ENCODE results near the gene RFX5. TPM values are rescaled to one million over a fixed set of nuclear protein-coding genes. Genes with fewer than 3 reads are reported as not detected.

The RFX5 gene
- total and polyA plus RNA-seq, 5 donors = 13.7 to 23.1 (median 21.2) TPM

GRCh38 chr1:151340870-151341754 is 5.9 kb downstream of the RFX5 start:
- no peaks in the 10 kb centered on the region for H3K9me3 ChIP-seq (ENCODE audit: control insufficient read depth, low read length)
- no peaks in the 10 kb centered on the region for H3K27me3 ChIP-seq (ENCODE audit: control insufficient read depth, insufficient read depth)
- H3K27ac ChIP-seq (ENCODE audit: low read length) = no peak overlapping the region
- H3K4me3 ChIP-seq (ENCODE audit: low read length) = no peak overlapping the region
- WGBS = 25% methylated on average over 7 of the region's 7 CpGs
- ATAC-seq (peak; percentile 83 to 86), DNase-seq (no peak)
- intact Hi-C loops (cut with DNase I) = loop anchor here (5.0 to 10.0 kb wide), 4 partner anchors 39 to 64 kb away; partner anchors contain the start of gene PSMB4 (in 2 of the 4)
- peaks cover 2% of the 10 kb centered on the region for H3K4me1 ChIP-seq (ENCODE audit: control insufficient read depth, insufficient read depth, low read length)

DNA sequence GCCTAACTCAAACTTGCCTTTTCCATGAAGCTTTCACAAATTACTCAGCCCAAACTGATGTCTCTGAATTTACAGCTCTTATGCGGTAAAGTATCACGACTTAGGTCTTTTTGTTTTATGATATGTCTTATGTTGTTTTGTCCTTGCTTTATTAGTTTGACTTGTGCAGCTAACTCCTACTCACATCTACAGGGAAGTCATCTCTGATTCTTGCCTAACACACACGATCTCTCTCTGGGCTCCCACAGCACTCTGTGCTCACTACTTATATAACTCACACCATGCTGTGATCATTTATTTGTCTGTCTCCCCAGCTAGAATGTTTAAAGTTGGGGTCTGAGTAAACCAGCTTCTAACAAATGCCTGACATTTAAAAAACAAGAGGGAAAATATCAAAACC is 10.5 kb downstream of the RFX5 start:
- 90% methylated on average over 3 of the region's 3 CpGs for WGBS
- ATAC-seq = no peak
- intact Hi-C loops (cut with DNase I) = no loop called here
- no peaks in the 10 kb centered on the region for H3K4me1 ChIP-seq (ENCODE audit: control insufficient read depth, insufficient read depth, low read length)
- no peaks in the 10 kb centered on the region for H3K9me3 ChIP-seq (ENCODE audit: control insufficient read depth, low read length)
- no peak overlapping the region for H3K4me3 ChIP-seq (ENCODE audit: low read length)
- no peak overlapping the region for H3K27ac ChIP-seq (ENCODE audit: low read length)
- no peak for DNase-seq
- H3K27me3 ChIP-seq (ENCODE audit: control insufficient read depth, insufficient read depth) = no peaks in the 10 kb centered on the region

GRCh38 chr1:151334822-151335221 is 12.2 kb downstream of the RFX5 start:
- Histone ChIP-seq H3K27ac (ENCODE audit: low read length) (no peak overlapping the region), H3K9me3 (ENCODE audit: control insufficient read depth, low read length) (no peaks in the 10 kb centered on the region), H3K27me3 (ENCODE audit: control insufficient read depth, insufficient read depth) (no peaks in the 10 kb centered on the region), H3K4me1 (ENCODE audit: control insufficient read depth, insufficient read depth, low read length) (no peaks in the 10 kb centered on the region), H3K4me3 (ENCODE audit: low read length) (no peak overlapping the region)
- intact Hi-C loops (cut with DNase I) = no loop called here
- WGBS = 88% methylated on average over 5 of the region's 5 CpGs
- no peak for DNase-seq
- no peak for ATAC-seq

DNA sequence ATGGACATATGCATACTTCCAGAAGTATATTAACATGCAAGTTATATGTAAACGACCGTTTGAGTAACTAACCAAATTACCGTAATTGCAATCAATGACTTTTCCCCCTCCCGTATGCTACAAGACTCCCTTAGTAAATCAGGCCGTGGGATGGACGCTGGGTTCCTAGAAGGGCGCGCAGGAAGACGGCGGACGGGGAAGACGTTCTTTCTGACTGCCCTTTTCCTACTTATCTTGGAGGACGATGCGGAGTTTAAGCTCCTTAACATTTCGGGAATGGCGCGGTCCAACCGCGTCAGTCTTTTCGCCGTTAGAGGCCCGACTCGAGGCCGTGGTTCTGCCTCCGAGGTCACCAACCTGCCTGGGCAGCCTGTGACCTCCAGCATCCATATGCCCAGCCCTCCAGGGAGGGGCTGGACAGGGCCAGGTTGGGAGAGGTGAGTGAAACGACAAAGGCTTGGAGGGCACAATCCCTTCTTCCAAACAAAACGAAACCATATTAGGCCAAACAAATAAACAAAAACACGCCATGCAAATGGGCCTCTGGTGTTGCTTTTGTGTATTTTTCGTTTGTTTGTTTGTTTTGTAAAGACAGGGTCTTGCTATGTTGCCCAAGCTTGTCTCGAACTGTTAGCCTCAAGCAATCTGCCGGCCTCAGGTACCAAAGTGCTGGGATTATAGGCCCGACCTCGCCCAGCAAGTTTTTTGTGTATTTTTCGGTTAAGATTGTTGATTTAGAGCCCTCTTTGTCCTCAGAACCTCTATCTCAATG is 19.0 kb downstream of the RFX5 start:
- H3K9me3 ChIP-seq (ENCODE audit: control insufficient read depth, low read length) = no peaks in the 10 kb centered on the region
- H3K27me3 ChIP-seq (ENCODE audit: control insufficient read depth, insufficient read depth) = no peaks in the 10 kb centered on the region
- ATAC-seq = peak; percentile 26 to 34
- peak overlapping the region; percentile 98 for H3K4me3 ChIP-seq (ENCODE audit: low read length)
- intact Hi-C loops (cut with DNase I) = no loop called here
- peak overlapping the region; percentile 86 for H3K27ac ChIP-seq (ENCODE audit: low read length)
- peak in 2 of 3 donors; percentile 59 to 65 for DNase-seq
- peaks cover 2% of the 10 kb centered on the region for H3K4me1 ChIP-seq (ENCODE audit: control insufficient read depth, insufficient read depth, low read length)
- WGBS = 20% methylated on average over 34 of the region's 34 CpGs

DNA sequence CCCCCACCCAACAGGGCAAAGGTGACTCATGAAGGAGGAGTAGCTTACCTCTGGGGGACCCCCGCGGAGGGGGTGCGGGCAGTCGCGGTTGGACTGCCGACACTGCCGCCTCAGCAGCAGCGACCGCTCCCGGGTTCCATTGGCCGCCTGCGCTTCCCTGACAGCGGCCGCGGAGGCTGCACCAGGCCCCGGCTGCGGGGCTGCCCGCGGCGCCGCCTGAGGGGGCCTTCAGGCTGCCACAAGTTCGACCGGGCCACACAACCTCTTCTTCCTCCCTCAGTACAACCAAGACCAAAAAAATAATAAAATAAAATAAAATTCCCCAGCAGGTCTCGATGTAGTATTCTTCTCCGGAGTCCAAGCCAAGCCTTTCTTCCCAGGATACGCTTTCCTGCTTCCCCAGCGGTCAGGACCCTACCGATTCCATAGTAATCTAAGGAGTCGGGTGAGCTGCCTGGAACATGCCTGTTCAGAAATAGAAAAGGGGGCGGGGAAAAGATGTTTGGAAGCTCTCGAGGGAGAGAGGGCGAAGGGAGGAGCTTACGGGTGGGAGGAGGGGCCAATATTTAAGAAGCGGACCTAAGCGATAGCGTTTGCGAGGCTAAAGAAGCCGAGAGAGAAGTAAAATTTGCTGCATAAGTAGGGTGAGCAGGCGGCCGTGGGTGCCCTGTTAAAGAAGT is 19.7 kb downstream of the RFX5 start, which contains the start of gene PI4KB:
TSS of gene PI4KB (minus strand) at position 194 of the 680 bp plus-strand sequence. CDS start 10,935 bp downstream, outside the sequence.
- Histone ChIP-seq H3K9me3 (ENCODE audit: control insufficient read depth, low read length) (no peaks in the 10 kb centered on the region), H3K4me1 (ENCODE audit: control insufficient read depth, insufficient read depth, low read length) (peaks cover 2% of the 10 kb centered on the region)
- intact Hi-C loops (cut with DNase I) = no loop called here

GRCh38 chr1:151326619-151327222 is 20.3 kb downstream of the RFX5 start:
- H3K9me3 ChIP-seq (ENCODE audit: control insufficient read depth, low read length) = no peaks in the 10 kb centered on the region
- ATAC-seq (peak; percentile 73 to 82), DNase-seq (peak in 2 of 3 donors; percentile 49 to 79)
- H3K4me3 ChIP-seq (ENCODE audit: low read length) = peak overlapping the region; percentile 98
- H3K27me3 ChIP-seq (ENCODE audit: control insufficient read depth, insufficient read depth) = no peaks in the 10 kb centered on the region
- peaks cover 2% of the 10 kb centered on the region for H3K4me1 ChIP-seq (ENCODE audit: control insufficient read depth, insufficient read depth, low read length)
- intact Hi-C loops (cut with DNase I) = no loop called here
- peak overlapping the region; percentile 86 for H3K27ac ChIP-seq (ENCODE audit: low read length)
- 1% methylated on average over 12 of the region's 12 CpGs for whole genome bisulfite sequencing

More for the DNA sequence above, 19.7 kb downstream of the RFX5 start, which contains the start of gene PI4KB:
- Histone ChIP-seq H3K4me3 (ENCODE audit: low read length) (peak within 1 kb of the TSS; percentile 98), H3K27ac (ENCODE audit: low read length) (peak within 1 kb of the TSS; percentile 86), H3K27me3 (ENCODE audit: control insufficient read depth, insufficient read depth) (no peaks in the 10 kb centered on the region)
- DNase-seq (peak; percentile 89 to 94 (median 91)), ATAC-seq (peak; percentile 97 to 98)
- WGBS = under 1% methylated on average over 40 of the region's 40 CpGs

DNA sequence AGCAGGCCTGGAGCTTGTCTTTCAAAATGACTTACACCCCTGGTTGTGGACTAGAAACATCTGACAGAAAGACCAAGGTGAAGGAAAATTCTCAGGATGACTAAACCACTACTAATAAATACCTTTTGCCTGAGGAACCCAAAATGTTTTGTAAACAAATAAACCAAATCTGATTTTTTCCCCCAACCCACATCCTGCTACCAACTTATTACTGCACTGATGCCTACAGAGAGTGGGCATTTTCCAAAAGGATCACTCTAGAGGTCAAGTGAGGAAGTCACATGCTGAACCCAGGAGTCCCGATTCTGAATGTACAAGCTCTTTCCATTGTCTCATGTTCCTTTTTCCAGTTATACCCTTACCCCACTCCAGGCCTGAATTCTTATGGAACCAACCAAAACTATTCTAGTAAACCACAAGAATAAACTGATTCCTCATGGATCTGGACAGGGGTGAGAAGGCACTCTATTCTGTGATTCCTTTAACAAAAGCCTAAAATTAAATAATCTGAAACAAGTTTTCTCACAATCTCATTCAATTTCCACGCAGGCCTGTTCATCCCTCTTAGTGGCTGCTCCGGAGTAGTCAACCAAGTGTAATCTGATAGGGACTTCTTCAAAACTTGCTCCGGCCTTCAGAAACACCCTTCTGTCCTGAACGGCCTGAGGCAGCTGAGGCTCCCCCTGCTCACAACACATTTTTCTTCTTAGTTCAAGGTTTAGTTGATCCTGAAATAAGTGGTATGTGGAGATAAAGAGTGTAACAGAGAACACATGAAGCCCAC is 21.2 kb downstream of the RFX5 start:
- no peaks in the 10 kb centered on the region for H3K27me3 ChIP-seq (ENCODE audit: control insufficient read depth, insufficient read depth)
- intact Hi-C loops (cut with DNase I) = no loop called here
- WGBS = 26% methylated on average over 5 of the region's 5 CpGs
- peak overlapping the region; percentile 86 for H3K27ac ChIP-seq (ENCODE audit: low read length)
- peaks cover 2% of the 10 kb centered on the region for H3K4me1 ChIP-seq (ENCODE audit: control insufficient read depth, insufficient read depth, low read length)
- H3K9me3 ChIP-seq (ENCODE audit: control insufficient read depth, low read length) = no peaks in the 10 kb centered on the region
- H3K4me3 ChIP-seq (ENCODE audit: low read length) = peak overlapping the region; percentile 98
- no peak for DNase-seq
- ATAC-seq = no peak

GRCh38 chr1:151325231-151325630 is 21.8 kb downstream of the RFX5 start:
- Histone ChIP-seq H3K4me3 (ENCODE audit: low read length) (no peak overlapping the region), H3K27ac (ENCODE audit: low read length) (no peak overlapping the region), H3K4me1 (ENCODE audit: control insufficient read depth, insufficient read depth, low read length) (peaks cover 2% of the 10 kb centered on the region), H3K9me3 (ENCODE audit: control insufficient read depth, low read length) (no peaks in the 10 kb centered on the region), H3K27me3 (ENCODE audit: control insufficient read depth, insufficient read depth) (no peaks in the 10 kb centered on the region)
- intact Hi-C loops (cut with DNase I) = no loop called here
- 71% methylated on average over 7 of the region's 7 CpGs for WGBS
- ATAC-seq (no peak), DNase-seq (no peak)

- ATAC-seq (no peak), DNase-seq (no peak)
- no peak overlapping the region for H3K27ac ChIP-seq (ENCODE audit: low read length)
- intact Hi-C loops (cut with DNase I) = no loop called here
- WGBS = 89% methylated on average over 4 of the region's 4 CpGs
- H3K4me1 ChIP-seq (ENCODE audit: control insufficient read depth, insufficient read depth, low read length) = peaks cover 2% of the 10 kb centered on the region
- no peak overlapping the region for H3K4me3 ChIP-seq (ENCODE audit: low read length)
- no peaks in the 10 kb centered on the region for H3K9me3 ChIP-seq (ENCODE audit: control insufficient read depth, low read length)
- H3K27me3 ChIP-seq (ENCODE audit: control insufficient read depth, insufficient read depth) = no peaks in the 10 kb centered on the region
Observed at GRCh38 chr1:151324390-151324930, 22.6 kb downstream of the RFX5 start.

Data from right cardiac atrium (tissue), 5 donors.